Adrenal gland (tissue), 5 donors: Measurements from ENCODE around the gene ALDOB.
A peak's percentile ranks its signal among the peaks of the same experiment; 100 is the strongest.

Experiments used
- CTCF ChIP-seq, 6 experiments: fragments of 450-650 bp in 4 of 6; fragments of 200-600 bp in 2 of 6; sonication (generic) in 1 of 6; IDR thresholded peaks; 1 replicate in 5 of 6; 2 replicates in 1 of 6; pipeline versions ENCODE4 v1.5.1 to v1.8.0; 2016 to 2021; ENCODE audit warnings: antibody characterized with exemption in 6 of 6, mild to moderate bottlenecking in 2 of 6, moderate library complexity in 1 of 6
- POLR2A ChIP-seq, 2 donors: fragments of 450-650 bp; IDR thresholded peaks; one replicate each; pipeline ENCODE4 v1.6.1; 2017; ENCODE audit warnings: antibody characterized with exemption in 2 of 2, mild to moderate bottlenecking in 2 of 2, moderate library complexity in 1 of 2
- donor health status: DM: no; HTN: no; CAD: no.

- TF ChIP-seq POLR2A (IDR thresholded peaks at IDR 0.05) (peak in 1 of 2 donors; percentile 76), CTCF (IDR thresholded peaks at IDR 0.05) (peak; percentile 56 to 78 (median 66))
These were observed 13.6 kb upstream of the ALDOB start for GRCh38 chr9:101449071-101449721.
